Epithelial cell of proximal tubule (primary cell): ENCODE measurements around the gene SELENON. TPM values are rescaled to one million over a fixed set of nuclear protein-coding genes. Genes with fewer than 3 reads are reported as not detected.
A peak's percentile ranks its signal among the peaks of the same experiment; 100 is the strongest.

Source experiments
- DNase-seq: peaks from one replicate; pipeline ENCODE4 v3.0.0-alpha.2; 2011; ENCODE audit warnings: low read depth
- H3K4me3 ChIP-seq: 2 replicates; pipeline ENCODE4 v1.5.1; 2011; ENCODE audit warnings: low read depth, mild to moderate bottlenecking, low read length
- total RNA-seq: library from RNA; depleted of rRNA; stranded (reverse); fragments of >200 nt; gene quantifications from 2 replicates; pipeline ENCODE4 v1.2.3, GENCODE V29; 2015
- TF ChIP-seq, protein P1 (sequence below): conservative IDR thresholded peaks from 2 replicates; pipeline ENCODE4 v1.5.1; 2012; ENCODE audit warnings: low read depth, mild to moderate bottlenecking, low read length

Gene SELENON
- total RNA-seq, 1 donor from 2014 or later, result 35.1 TPM

DNA sequence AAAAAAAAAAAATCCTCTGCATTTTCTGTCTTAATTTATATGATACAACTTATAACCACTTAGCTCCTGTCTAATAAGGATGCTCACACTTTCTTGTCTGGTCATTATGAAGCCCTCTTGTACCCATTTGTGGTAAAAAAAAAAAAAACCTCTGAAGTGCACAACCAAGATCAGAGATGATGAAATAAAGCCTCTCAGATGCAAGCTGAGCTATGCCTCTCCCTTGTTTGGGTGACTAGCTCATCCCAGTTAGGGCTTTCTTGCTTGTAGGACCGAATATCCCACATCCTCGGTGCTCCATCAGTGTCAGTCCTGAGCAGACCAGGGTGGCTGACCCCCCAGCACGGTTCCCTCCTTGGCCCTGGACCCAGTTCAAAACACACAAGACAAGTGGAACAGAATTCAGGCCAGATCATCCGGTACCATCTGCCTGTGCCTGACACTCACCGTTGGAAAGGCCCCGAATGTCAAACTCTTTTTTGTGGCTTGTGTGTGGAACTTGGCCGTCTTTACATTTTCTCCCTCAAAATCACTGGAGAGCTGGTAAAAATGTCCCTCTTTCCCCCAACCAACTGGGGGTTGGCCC, 6.3 kb upstream of the SELENON start:
- DNase-seq, result no peak
- TF ChIP-seq, protein P1, sequence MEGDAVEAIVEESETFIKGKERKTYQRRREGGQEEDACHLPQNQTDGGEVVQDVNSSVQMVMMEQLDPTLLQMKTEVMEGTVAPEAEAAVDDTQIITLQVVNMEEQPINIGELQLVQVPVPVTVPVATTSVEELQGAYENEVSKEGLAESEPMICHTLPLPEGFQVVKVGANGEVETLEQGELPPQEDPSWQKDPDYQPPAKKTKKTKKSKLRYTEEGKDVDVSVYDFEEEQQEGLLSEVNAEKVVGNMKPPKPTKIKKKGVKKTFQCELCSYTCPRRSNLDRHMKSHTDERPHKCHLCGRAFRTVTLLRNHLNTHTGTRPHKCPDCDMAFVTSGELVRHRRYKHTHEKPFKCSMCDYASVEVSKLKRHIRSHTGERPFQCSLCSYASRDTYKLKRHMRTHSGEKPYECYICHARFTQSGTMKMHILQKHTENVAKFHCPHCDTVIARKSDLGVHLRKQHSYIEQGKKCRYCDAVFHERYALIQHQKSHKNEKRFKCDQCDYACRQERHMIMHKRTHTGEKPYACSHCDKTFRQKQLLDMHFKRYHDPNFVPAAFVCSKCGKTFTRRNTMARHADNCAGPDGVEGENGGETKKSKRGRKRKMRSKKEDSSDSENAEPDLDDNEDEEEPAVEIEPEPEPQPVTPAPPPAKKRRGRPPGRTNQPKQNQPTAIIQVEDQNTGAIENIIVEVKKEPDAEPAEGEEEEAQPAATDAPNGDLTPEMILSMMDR, result no peak
- no peak overlapping the region for H3K4me3 ChIP-seq

DNA sequence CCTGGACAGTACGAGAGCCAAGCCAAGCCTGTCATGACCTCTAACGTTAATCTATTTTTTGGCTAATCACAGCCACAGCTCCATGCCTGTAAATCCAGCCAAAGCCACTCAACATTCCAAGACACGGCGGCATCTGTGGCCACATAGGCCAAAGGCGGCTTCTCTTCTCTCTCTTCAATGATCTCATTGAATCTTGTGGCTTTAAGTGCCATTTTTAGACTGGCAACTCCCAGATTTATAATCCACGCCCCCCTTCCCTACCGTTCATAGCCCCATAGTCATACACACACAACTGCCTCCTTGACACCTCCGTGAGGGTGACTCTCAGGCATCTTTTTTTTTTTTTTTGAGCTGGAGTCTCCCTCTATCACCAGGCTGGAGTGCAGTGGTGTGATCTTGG, 5.7 kb upstream of the SELENON start:
- TF ChIP-seq, protein P1, result no peak
- no peak overlapping the region for H3K4me3 ChIP-seq
- no peak for DNase-seq

DNA sequence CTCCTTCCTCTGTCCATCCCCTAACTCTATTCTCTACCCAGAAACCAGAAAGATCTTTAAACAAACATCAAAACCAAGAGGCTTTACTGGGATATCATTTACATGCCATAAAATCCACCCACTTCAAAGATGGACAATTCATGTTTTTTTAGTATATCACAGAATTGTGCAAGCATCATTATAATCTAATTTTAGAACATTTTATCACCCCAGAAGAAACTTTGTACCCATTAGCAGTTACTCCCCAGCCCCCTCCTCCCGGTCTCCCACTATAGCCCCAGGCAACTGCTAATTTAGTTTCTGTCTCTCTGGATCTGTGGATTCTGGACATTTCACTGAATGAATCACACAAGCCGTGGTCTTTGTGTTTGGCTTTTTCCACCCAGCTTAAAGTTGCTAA, 4.8 kb upstream of the SELENON start:
- TF ChIP-seq, protein P1, result no peak
- no peak overlapping the region for H3K4me3 ChIP-seq
- no peak for DNase-seq

DNA sequence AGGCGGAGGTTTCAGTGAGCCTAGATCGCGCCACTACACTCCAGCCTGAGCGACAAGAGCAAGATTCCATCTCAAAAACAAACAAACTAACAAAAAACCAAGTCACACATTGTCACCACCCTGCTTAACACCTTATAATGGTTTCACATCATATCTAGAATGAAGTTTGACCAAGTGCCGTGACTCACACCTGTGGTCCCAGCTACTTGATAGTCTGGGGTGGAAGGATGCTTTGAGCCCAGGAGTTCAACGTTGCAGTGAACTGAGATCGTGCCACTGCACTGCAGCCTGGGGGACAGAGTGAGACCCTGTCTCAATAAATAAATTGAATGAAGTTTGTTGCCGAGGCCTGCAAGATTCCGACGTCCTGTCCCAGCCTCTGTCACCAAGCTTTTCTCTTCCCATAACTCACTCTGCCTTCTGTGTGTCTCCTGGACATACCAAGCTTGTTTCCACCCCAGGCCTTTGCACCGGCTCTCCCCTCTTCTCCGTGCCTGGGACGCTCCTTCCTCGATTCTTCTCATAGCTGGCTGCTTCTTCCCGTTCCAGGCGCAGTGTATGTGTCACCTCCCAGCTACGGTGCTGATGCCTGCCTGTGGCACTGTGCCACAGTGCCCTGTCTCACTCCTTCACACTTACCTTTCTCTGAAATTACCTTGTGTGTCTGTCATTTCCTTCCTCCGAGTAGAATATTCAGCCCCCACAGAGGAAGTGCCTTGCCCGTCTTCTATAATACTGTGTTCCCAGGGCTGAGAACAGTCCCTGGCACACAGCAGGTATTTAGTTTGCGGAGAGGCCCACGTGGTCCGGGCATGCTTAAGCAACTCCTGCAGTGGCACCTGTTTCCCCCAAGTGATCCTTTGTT, 3.8 kb upstream of the SELENON start:
- DNase-seq, result no peak
- H3K4me3 ChIP-seq, result no peak overlapping the region
- TF ChIP-seq, protein P1, result no peak

DNA sequence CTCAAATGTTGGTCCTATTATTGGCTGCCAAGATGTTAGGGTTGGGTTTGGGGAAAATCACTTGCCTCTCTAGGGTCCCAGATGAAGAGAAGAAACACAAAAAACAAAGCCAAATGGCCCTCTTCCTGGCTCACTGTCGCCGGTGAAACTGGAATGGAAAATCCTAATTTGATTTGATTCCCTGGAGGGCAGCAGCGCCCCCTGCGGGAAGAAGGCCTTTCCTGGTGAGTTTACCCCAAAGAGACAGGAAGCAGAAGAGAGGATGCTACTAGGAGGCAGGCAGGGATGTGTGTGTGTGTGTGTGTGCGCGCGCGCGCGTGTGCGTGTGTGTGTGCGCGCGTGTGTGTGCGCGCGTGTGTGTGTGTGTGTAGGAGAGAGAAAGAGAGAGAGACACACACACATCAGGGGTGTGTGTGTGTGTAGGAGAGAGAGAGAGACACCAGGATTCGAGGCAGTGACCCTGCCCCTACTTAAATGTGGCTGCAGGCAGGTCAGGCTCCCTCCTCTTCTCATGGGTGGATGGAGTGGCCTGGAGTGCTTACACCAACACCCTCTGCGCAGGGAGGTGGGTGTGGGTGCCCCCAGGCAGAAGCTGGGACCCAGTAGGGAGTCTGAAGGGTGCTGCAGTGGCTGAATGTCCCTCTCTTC, 3.1 kb upstream of the SELENON start:
- TF ChIP-seq, protein P1, result peak; percentile 82
- H3K4me3 ChIP-seq, result no peak overlapping the region
- no peak for DNase-seq

DNA sequence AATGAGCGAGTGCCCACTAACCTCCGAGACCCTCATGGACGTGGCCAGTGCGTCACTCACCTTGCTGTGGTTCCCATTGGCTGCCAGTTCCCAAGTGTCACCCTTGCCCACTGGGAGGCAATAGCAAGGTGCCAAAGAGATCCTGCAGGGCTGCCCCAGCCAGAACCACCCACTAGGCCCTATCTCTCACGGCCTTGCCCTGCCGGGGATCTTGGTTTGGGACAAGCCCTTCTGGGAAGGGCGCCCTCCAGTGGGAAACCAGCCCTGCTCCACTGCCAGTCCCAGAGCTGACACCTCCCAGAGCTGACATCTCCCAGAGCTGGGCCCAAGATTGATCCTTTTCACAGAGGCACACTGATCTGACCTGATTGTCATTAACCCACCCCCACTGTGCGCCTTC, 2.1 kb upstream of the SELENON start:
- no peak for DNase-seq
- TF ChIP-seq, protein P1, result peak; percentile 64
- H3K4me3 ChIP-seq, result no peak overlapping the region
